GM12891 (cell line): Measurements from ENCODE around the gene PTPN3.

ENCODE experiments used
- PAX5 ChIP-seq: IDR thresholded peaks from 2 replicates; pipeline ENCODE4 v1.6.1; 2011; ENCODE audit warnings: low read length, moderate library complexity, mild to moderate bottlenecking; ENCODE audit not compliant: insufficient read depth, severe bottlenecking
- POLR2A ChIP-seq: IDR thresholded peaks from 2 replicates; pipeline ENCODE4 v1.6.1; 2011; ENCODE audit warnings: low read depth, low read length, control low read depth
- POLR2AphosphoS5 ChIP-seq: IDR thresholded peaks from 2 replicates; pipeline ENCODE4 v1.6.1; 2011; ENCODE audit warnings: low read depth, low read length, control low read depth
- SPI1 ChIP-seq: IDR thresholded peaks from 2 replicates; pipeline ENCODE4 v1.6.1; 2011; ENCODE audit warnings: low read depth, low read length, control low read depth
- TAF1 ChIP-seq: IDR thresholded peaks from 2 replicates; pipeline ENCODE4 v1.6.1; 2011; ENCODE audit warnings: low read depth, low read length, control low read depth

DNA sequence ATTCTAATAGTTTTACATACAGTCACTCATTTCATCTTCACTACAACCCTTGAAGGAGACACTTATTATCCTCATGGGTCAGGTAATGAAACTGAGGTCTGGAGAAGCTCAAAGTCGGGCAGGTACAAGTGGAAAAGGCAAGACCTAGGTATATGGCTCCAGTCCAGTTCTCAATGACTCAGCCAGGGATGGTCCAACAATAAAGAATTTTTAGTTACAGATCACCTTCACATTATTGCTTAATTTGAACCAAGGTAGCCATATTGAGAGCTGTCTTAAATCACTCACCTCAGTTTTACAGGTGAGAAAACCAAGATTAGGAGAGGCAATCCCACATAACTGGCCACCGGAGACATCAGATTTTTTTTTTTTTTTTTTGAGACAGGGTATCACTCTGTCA lies 55.4 kb downstream of the PTPN3 start:
- no peak for TF ChIP-seq POLR2A
- TF ChIP-seq TAF1, result no peak
- no peak for TF ChIP-seq PAX5
- no peak for TF ChIP-seq POLR2AphosphoS5
- TF ChIP-seq SPI1, result no peak
